OCI-M2 (cell line): ENCODE data around the gene ARID3B.

Experiments
- DNase-seq: peaks from one replicate; lab custom pipeline; 2025; ENCODE audit not compliant: unreplicated experiment; lab: John Stamatoyannopoulos, UW

The ARID3B gene

GRCh38 chr15:74633781-74634180 lies 92.8 kb downstream of the ARID3B start:
- DNase-seq = no peak

- DNase-seq = no peak
Observed at GRCh38 chr15:74635228-74635627, 94.2 kb downstream of the ARID3B start.

- DNase-seq = no peak
Observed at GRCh38 chr15:74636984-74637383, 96.0 kb downstream of the ARID3B start.

GRCh38 chr15:74641151-74641550 lies 100.1 kb downstream of the ARID3B start:
- DNase-seq = no peak

GRCh38 chr15:74642348-74642733 lies 101.3 kb downstream of the ARID3B start:
- DNase-seq = no peak

- no peak for DNase-seq
Observed at GRCh38 chr15:74642734-74643664, 102.0 kb downstream of the ARID3B start.

GRCh38 chr15:74643665-74644204 lies 102.7 kb downstream of the ARID3B start:
- DNase-seq = no peak

GRCh38 chr15:74646480-74646879 lies 105.5 kb downstream of the ARID3B start:
- DNase-seq = no peak
